ENCODE results near the gene CST11.

DNA sequence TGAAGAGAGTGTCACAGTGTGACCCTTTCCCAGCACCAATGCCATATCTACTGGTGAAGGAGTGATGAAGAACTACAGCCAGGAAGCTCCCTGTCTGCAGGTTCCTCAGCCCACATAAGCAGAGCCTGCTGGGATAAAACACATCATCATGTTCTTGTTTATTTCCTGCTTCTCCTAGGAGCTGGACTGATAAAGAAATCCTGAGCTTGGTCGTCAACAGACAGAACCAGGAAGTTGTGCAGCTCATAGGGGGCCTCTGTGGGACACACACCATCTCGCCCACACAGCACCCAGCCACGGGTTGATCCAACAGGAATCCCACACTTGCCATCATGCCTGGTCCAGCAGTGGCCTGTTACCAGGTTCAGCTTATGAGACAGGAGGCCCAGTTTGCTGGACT is 16.0 kb downstream of the CST11 start:
- no peak for TF ChIP-seq EZH2phosphoT487 (IDR thresholded peaks at IDR 0.05; ENCODE audit: borderline replicate concordance)
- TF ChIP-seq, protein P1, sequence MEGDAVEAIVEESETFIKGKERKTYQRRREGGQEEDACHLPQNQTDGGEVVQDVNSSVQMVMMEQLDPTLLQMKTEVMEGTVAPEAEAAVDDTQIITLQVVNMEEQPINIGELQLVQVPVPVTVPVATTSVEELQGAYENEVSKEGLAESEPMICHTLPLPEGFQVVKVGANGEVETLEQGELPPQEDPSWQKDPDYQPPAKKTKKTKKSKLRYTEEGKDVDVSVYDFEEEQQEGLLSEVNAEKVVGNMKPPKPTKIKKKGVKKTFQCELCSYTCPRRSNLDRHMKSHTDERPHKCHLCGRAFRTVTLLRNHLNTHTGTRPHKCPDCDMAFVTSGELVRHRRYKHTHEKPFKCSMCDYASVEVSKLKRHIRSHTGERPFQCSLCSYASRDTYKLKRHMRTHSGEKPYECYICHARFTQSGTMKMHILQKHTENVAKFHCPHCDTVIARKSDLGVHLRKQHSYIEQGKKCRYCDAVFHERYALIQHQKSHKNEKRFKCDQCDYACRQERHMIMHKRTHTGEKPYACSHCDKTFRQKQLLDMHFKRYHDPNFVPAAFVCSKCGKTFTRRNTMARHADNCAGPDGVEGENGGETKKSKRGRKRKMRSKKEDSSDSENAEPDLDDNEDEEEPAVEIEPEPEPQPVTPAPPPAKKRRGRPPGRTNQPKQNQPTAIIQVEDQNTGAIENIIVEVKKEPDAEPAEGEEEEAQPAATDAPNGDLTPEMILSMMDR (conservative IDR thresholded peaks at IDR 0.05; ENCODE audit: low read length): no peak
